ENCODE data around the gene STMN1. TPM values are rescaled to one million over a fixed set of nuclear protein-coding genes. Genes with fewer than 3 reads are reported as not detected.

Gene STMN1
- total and polyA plus RNA-seq, 9 of the 15 experiments (the other 6 are each of a cell fraction or from before 2014, with no cell fraction given): 269 to 2,153 (median 595) TPM

GRCh38 chr1:25905680-25906643 lies at the start of gene STMN1 (continued):
- TF ChIP-seq HMGXB4 (CRISPR knock-in tag; IDR thresholded peaks at IDR 0.05): 0 out of 2 replicates have a peak, but pooled peaks have one; percentile 30
- no peak for TF ChIP-seq ZNF395 (CRISPR knock-in tag; IDR thresholded peaks at IDR 0.05)
- TF ChIP-seq LCOR (CRISPR knock-in tag; IDR thresholded peaks at IDR 0.05): peak; percentile 78; the same call in 1 of the 2 replicates
- TF ChIP-seq SMC3 (conservative IDR thresholded peaks at IDR 0.05; ENCODE audit: insufficient read depth, low read depth, low read length): peak; percentile 28; the same call in 1 of the 2 replicates
- TF ChIP-seq HMGN3 (IDR thresholded peaks at IDR 0.05; ENCODE audit: borderline replicate concordance, extremely low read depth, insufficient read length, low read depth, low read length): peak; percentile 95
- TF ChIP-seq ERF (CRISPR knock-in tag; IDR thresholded peaks at IDR 0.05): 0 out of 2 replicates have a peak, but pooled peaks have one; percentile 47
- TF ChIP-seq POLR2A (conservative IDR thresholded peaks at IDR 0.05): peak; percentile 97
- peak; percentile 90 for TF ChIP-seq ARID4B (CRISPR knock-in tag; IDR thresholded peaks at IDR 0.05)
- TF ChIP-seq ZNF764 (CRISPR knock-in tag; IDR thresholded peaks at IDR 0.05; ENCODE audit: low read depth): peak; percentile 70; the same call in 1 of the 2 replicates
- TF ChIP-seq E2F3 (CRISPR knock-in tag; IDR thresholded peaks at IDR 0.05): peak; percentile 95
- TF ChIP-seq HCFC1 (IDR thresholded peaks at IDR 0.05; ENCODE audit: low read depth, low read length): peak; percentile 94
- no peak for TF ChIP-seq BRF2 (IDR thresholded peaks at IDR 0.05; ENCODE audit: borderline replicate concordance, insufficient read depth, insufficient read length)
- peak; percentile 91; the same call in 1 of the 2 replicates for TF ChIP-seq ZC3H4 (CRISPR knock-in tag; IDR thresholded peaks at IDR 0.05; ENCODE audit: borderline replicate concordance)
- peak in 1 of 2 experiments; percentile 98; a peak in 2 of 4 replicates for TF ChIP-seq NONO (IDR thresholded peaks at IDR 0.05; ENCODE audit: low read depth in 2 of 2, low read length in 1 of 2)
- no peak for TF ChIP-seq PYGO2 (tag; IDR thresholded peaks at IDR 0.05)
- peak; percentile 65 for TF ChIP-seq L3MBTL2 (IDR thresholded peaks at IDR 0.05)
- no peak for TF ChIP-seq TAL1 (IDR thresholded peaks at IDR 0.05)
